RWPE2 (cell line): Measurements from ENCODE around the gene IDH2.
"Not testable (repeated sequence)": the region's sequence is repeated elsewhere in the genome, so short reads cannot be mapped to it uniquely, and the experiment has no call there.

Experiments used
- ATAC-seq: fragments of 200-7000 bp; cut with Tn5 transposase; 3 replicates; pipeline ENCODE4 v1.9.1; 2021; ENCODE audit warnings: low read depth
- DNase-seq: peaks from one replicate; pipeline ENCODE4 v3.0.0-alpha.2; 2020; ENCODE audit warnings: low spot score
- H3K27ac ChIP-seq: fragments of 450-650 bp; 2 replicates; pipeline ENCODE4 v1.5.1; 2017; ENCODE audit warnings: mild to moderate bottlenecking; ENCODE audit not compliant: poor library complexity, severe bottlenecking
- H3K27me3 ChIP-seq: fragments of 250-450 bp; sonication (Bioruptor Pico); 2 replicates; pipeline ENCODE4 v1.5.1; 2021; ENCODE audit warnings: mild to moderate bottlenecking, moderate library complexity; ENCODE audit not compliant: insufficient read depth, poor library complexity, severe bottlenecking
- H3K36me3 ChIP-seq: fragments of 250-450 bp; sonication (Bioruptor Pico); 2 replicates; pipeline ENCODE4 v1.5.1; 2020; ENCODE audit warnings: low read depth, mild to moderate bottlenecking, moderate library complexity
- H3K4me1 ChIP-seq: fragments of 250-450 bp; sonication (Bioruptor Pico); 2 replicates; pipeline ENCODE4 v1.5.1; 2021; ENCODE audit warnings: mild to moderate bottlenecking, moderate library complexity; ENCODE audit not compliant: insufficient read depth, poor library complexity, severe bottlenecking
- H3K4me3 ChIP-seq: fragments of 250-450 bp; sonication (Bioruptor Pico); 2 replicates; pipeline ENCODE4 v1.5.1; 2021; ENCODE audit warnings: mild to moderate bottlenecking, moderate library complexity; ENCODE audit not compliant: severe bottlenecking
- H3K9me3 ChIP-seq: fragments of 250-450 bp; sonication (Bioruptor Pico); 2 replicates; pipeline ENCODE4 v1.5.1; 2021; ENCODE audit warnings: mild to moderate bottlenecking, moderate library complexity; ENCODE audit not compliant: severe bottlenecking
- CTCF ChIP-seq: fragments of 450-650 bp; IDR thresholded peaks from one replicate; pipeline ENCODE4 v1.5.1; 2017; ENCODE audit warnings: mild to moderate bottlenecking, moderate library complexity; ENCODE audit not compliant: poor library complexity, severe bottlenecking

Gene IDH2

GRCh38 chr15:90071220-90071807 is 31.0 kb downstream of the IDH2 start:
- peaks cover 56% of the 10 kb centered on the region for H3K36me3 ChIP-seq
- no peak for DNase-seq
- H3K4me1 ChIP-seq, result peaks cover 20% of the 10 kb centered on the region
- no peaks in the 10 kb centered on the region for H3K27me3 ChIP-seq
- H3K9me3 ChIP-seq, result no peaks in the 10 kb centered on the region
- peak; percentile 98 for TF ChIP-seq CTCF
- no peak overlapping the region for H3K4me3 ChIP-seq
- ATAC-seq, result peak; percentile 34
- H3K27ac ChIP-seq, result no peak overlapping the region

GRCh38 chr15:90070623-90071022 is 31.6 kb downstream of the IDH2 start:
- H3K9me3 ChIP-seq, H3K27ac ChIP-seq, H3K4me3 ChIP-seq, H3K27me3 ChIP-seq, DNase-seq, ATAC-seq: not testable (repeated sequence)
- Histone ChIP-seq H3K4me1 (peaks cover 13% of the 10 kb centered on the region), H3K36me3 (peaks cover 51% of the 10 kb centered on the region)

- no peaks in the 10 kb centered on the region for H3K9me3 ChIP-seq
- no peaks in the 10 kb centered on the region for H3K27me3 ChIP-seq
- ATAC-seq (no peak), DNase-seq (peak; percentile 75)
- H3K27ac ChIP-seq, result no peak overlapping the region
- H3K4me3 ChIP-seq, result no peak overlapping the region
- TF ChIP-seq CTCF, result no peak
- H3K4me1 ChIP-seq, result peaks cover under 1% of the 10 kb centered on the region
- peaks cover 34% of the 10 kb centered on the region for H3K36me3 ChIP-seq
Measured at GRCh38 chr15:90067953-90068606, 34.2 kb downstream of the IDH2 start.

- ATAC-seq (no peak), DNase-seq (peak; percentile 74)
- Histone ChIP-seq H3K36me3 (peaks cover 28% of the 10 kb centered on the region), H3K27ac (no peak overlapping the region), H3K4me1 (peaks cover 7% of the 10 kb centered on the region), H3K4me3 (no peak overlapping the region), H3K27me3 (no peaks in the 10 kb centered on the region), H3K9me3 (no peaks in the 10 kb centered on the region)
- TF ChIP-seq CTCF, result no peak
Measured at GRCh38 chr15:90067181-90067952, 34.9 kb downstream of the IDH2 start.

GRCh38 chr15:90065682-90066049 is 36.6 kb downstream of the IDH2 start:
- TF ChIP-seq CTCF, result no peak
- no peaks in the 10 kb centered on the region for H3K27me3 ChIP-seq
- H3K4me1 ChIP-seq, result peaks cover 23% of the 10 kb centered on the region
- H3K27ac ChIP-seq, result no peak overlapping the region
- DNase-seq, result no peak
- peaks cover 13% of the 10 kb centered on the region for H3K36me3 ChIP-seq
- no peaks in the 10 kb centered on the region for H3K9me3 ChIP-seq
- ATAC-seq, result no peak
- no peak overlapping the region for H3K4me3 ChIP-seq
